ENCODE measurements around the gene COL12A1. TPM values are rescaled to one million over a fixed set of nuclear protein-coding genes. Genes with fewer than 3 reads are reported as not detected.

The COL12A1 gene
- total and polyA plus RNA-seq, 2 experiments from 2014 or later: 0.39 to 6.3 TPM

- no peak for TF ChIP-seq REST (IDR thresholded peaks at IDR 0.05; ENCODE audit: unreplicated experiment)
Measured at GRCh38 chr6:75183099-75183541, 22.7 kb downstream of the COL12A1 start (continued).

- Histone ChIP-seq H3F3A (replicated peaks; ENCODE audit: low read depth) (no peaks in the 10 kb centered on the region), H4K20me1 (replicated peaks; ENCODE audit: insufficient read depth) (no peaks in the 10 kb centered on the region), H3K36me3 (ENCODE audit: insufficient read depth) (no peaks in the 10 kb centered on the region), H3K4me1 (ENCODE audit: insufficient read depth) (peaks cover 7% of the 10 kb centered on the region; the same call in 1 of the 2 replicates), H3K79me2 (replicated peaks; ENCODE audit: insufficient read depth) (no peaks in the 10 kb centered on the region), H3K4me3 (no peak overlapping the region), H2AFZ (no peak overlapping the region), H3K27ac (ENCODE audit: low read depth) (no peak overlapping the region), H3K27me3 (ENCODE audit: insufficient read depth) (no peaks in the 10 kb centered on the region), H3K9me2 (ENCODE audit: insufficient read depth) (no peaks in the 10 kb centered on the region), H3K4me2 (no peak overlapping the region)
- ATAC-seq: no peak
- H3K27me3 Mint-ChIP-seq (ENCODE audit: insufficient read depth, low read depth, poor library complexity): no peaks in the 10 kb centered on the region
- TF ChIP-seq ETS1 (IDR thresholded peaks at IDR 0.05) (no peak), EZH2phosphoT487 (IDR thresholded peaks at IDR 0.05; ENCODE audit: unreplicated experiment) (no peak), ZNF114 (CRISPR knock-in tag; IDR thresholded peaks at IDR 0.05) (no peak), ZNF331 (CRISPR knock-in tag; IDR thresholded peaks at IDR 0.05; ENCODE audit: low read depth) (no peak), EZH2 (IDR thresholded peaks at IDR 0.05; ENCODE audit: low read depth, unreplicated experiment) (no peak)
- H3K4me1 Mint-ChIP-seq: peaks cover 6% of the 10 kb centered on the region
- H3K36me3 Mint-ChIP-seq (ENCODE audit: low read depth): no peaks in the 10 kb centered on the region
- H3K9me3 Mint-ChIP-seq: no peaks in the 10 kb centered on the region
- H3K27ac Mint-ChIP-seq: no peak overlapping the region
- no peak for DNase-seq (ENCODE audit: low spot score)
- H3K4me3 Mint-ChIP-seq: no peak overlapping the region
Measured at GRCh38 chr6:75180864-75181263, 25.0 kb downstream of the COL12A1 start.

- Histone ChIP-seq H3K27ac (ENCODE audit: low read depth) (no peak overlapping the region), H3F3A (replicated peaks; ENCODE audit: low read depth) (no peaks in the 10 kb centered on the region), H3K36me3 (ENCODE audit: insufficient read depth) (no peaks in the 10 kb centered on the region), H3K79me2 (replicated peaks; ENCODE audit: insufficient read depth) (no peaks in the 10 kb centered on the region), H3K27me3 (ENCODE audit: insufficient read depth) (no peaks in the 10 kb centered on the region), H3K4me2 (no peak overlapping the region), H4K20me1 (replicated peaks; ENCODE audit: insufficient read depth) (no peaks in the 10 kb centered on the region), H3K4me3 (no peak overlapping the region), H2AFZ (peak overlapping the region; percentile 12; the same call in 1 of the 2 replicates), H3K9me2 (ENCODE audit: insufficient read depth) (no peaks in the 10 kb centered on the region), H3K4me1 (ENCODE audit: insufficient read depth) (peaks cover 7% of the 10 kb centered on the region; the same call in 1 of the 2 replicates)
- no peaks in the 10 kb centered on the region for H3K27me3 Mint-ChIP-seq (ENCODE audit: insufficient read depth, low read depth, poor library complexity)
- DNase-seq (ENCODE audit: low spot score) (no peak), ATAC-seq (no peak)
- H3K27ac Mint-ChIP-seq: no peak overlapping the region
- H3K4me3 Mint-ChIP-seq: no peak overlapping the region
- H3K4me1 Mint-ChIP-seq: peaks cover 6% of the 10 kb centered on the region
- H3K36me3 Mint-ChIP-seq (ENCODE audit: low read depth): no peaks in the 10 kb centered on the region
- no peaks in the 10 kb centered on the region for H3K9me3 Mint-ChIP-seq
- no peak for TF ChIP-seq EZH2 (IDR thresholded peaks at IDR 0.05; ENCODE audit: low read depth, unreplicated experiment)
- TF ChIP-seq JUNB (IDR thresholded peaks at IDR 0.05; ENCODE audit: unreplicated experiment): no peak
- TF ChIP-seq ZNF462 (CRISPR knock-in tag; IDR thresholded peaks at IDR 0.05): no peak
- TF ChIP-seq EZH2phosphoT487 (IDR thresholded peaks at IDR 0.05; ENCODE audit: unreplicated experiment): no peak
Measured at GRCh38 chr6:75178757-75179156, 27.1 kb downstream of the COL12A1 start.
